Neural crest cell (in vitro differentiated cells): ENCODE measurements around the gene POU2F1. TPM values are rescaled to one million over a fixed set of nuclear protein-coding genes. Genes with fewer than 3 reads are reported as not detected.

ENCODE experiments used
- DNase-seq: peaks from one replicate; pipeline ENCODE4 v3.0.0; 2021; ENCODE audit warnings: low read depth, mixed read lengths, low spot score
- H3K27ac Mint-ChIP-seq: one replicate; pipeline ENCODE4 v1.8.0; 2021; ENCODE audit warnings: mild to moderate bottlenecking, mixed read lengths; ENCODE audit not compliant: unreplicated experiment
- H3K27me3 Mint-ChIP-seq: 2 replicates; pipeline ENCODE4 v1.8.0; 2021; ENCODE audit warnings: low read depth, mild to moderate bottlenecking, mixed read lengths
- H3K36me3 Mint-ChIP-seq: 2 replicates; pipeline ENCODE4 v1.8.0; 2021; ENCODE audit warnings: low read depth, mild to moderate bottlenecking, mixed read lengths
- H3K4me1 Mint-ChIP-seq: 2 replicates; pipeline ENCODE4 v1.8.0; 2021; ENCODE audit warnings: mixed read lengths
- H3K4me3 Mint-ChIP-seq: one replicate; pipeline ENCODE4 v1.8.0; 2021; ENCODE audit warnings: mild to moderate bottlenecking, mixed read lengths
- H3K9me3 Mint-ChIP-seq: 2 replicates; pipeline ENCODE4 v1.8.0; 2021; ENCODE audit warnings: mixed read lengths
- total RNA-seq: library from RNA; stranded (reverse); gene quantifications from 2 replicates; pipeline ENCODE4 v1.2.1, GENCODE V29; 2021
- TF ChIP-seq, protein P1 (sequence below): fragments of 200-600 bp; sonication (generic); conservative IDR thresholded peaks from 2 replicates; pipeline ENCODE4 v1.5.0; 2021; ENCODE audit warnings: antibody characterized with exemption, mild to moderate bottlenecking

Gene POU2F1
- total RNA-seq, 1 donor from 2014 or later: 40.1 TPM

DNA sequence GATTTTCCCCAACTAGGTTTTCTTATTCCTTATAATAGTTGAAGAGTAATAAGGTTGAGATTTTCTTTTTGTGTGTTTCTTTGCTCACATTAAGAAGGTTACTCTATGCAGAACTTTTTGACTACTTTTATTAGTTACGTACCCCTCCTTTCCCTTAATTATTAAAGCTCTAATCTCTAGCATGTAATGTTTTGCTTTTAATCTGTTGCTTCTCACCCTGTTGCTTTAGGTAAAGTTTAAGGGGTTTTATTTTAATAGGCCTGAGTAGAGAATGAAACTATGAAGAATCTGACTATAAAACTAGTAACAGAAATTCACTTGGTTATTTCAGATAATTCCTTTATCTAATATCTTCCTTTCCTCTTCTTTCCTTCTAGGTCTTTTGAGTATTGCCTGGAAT is 53.4 kb downstream of the POU2F1 start:
- DNase-seq: no peak
- H3K4me3 Mint-ChIP-seq: no peak overlapping the region
- H3K27ac Mint-ChIP-seq: no peak overlapping the region
- H3K9me3 Mint-ChIP-seq: no peaks in the 10 kb centered on the region
- no peaks in the 10 kb centered on the region for H3K36me3 Mint-ChIP-seq
- TF ChIP-seq, protein P1, sequence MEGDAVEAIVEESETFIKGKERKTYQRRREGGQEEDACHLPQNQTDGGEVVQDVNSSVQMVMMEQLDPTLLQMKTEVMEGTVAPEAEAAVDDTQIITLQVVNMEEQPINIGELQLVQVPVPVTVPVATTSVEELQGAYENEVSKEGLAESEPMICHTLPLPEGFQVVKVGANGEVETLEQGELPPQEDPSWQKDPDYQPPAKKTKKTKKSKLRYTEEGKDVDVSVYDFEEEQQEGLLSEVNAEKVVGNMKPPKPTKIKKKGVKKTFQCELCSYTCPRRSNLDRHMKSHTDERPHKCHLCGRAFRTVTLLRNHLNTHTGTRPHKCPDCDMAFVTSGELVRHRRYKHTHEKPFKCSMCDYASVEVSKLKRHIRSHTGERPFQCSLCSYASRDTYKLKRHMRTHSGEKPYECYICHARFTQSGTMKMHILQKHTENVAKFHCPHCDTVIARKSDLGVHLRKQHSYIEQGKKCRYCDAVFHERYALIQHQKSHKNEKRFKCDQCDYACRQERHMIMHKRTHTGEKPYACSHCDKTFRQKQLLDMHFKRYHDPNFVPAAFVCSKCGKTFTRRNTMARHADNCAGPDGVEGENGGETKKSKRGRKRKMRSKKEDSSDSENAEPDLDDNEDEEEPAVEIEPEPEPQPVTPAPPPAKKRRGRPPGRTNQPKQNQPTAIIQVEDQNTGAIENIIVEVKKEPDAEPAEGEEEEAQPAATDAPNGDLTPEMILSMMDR: no peak
- no peaks in the 10 kb centered on the region for H3K27me3 Mint-ChIP-seq
- peaks cover 44% of the 10 kb centered on the region for H3K4me1 Mint-ChIP-seq

DNA sequence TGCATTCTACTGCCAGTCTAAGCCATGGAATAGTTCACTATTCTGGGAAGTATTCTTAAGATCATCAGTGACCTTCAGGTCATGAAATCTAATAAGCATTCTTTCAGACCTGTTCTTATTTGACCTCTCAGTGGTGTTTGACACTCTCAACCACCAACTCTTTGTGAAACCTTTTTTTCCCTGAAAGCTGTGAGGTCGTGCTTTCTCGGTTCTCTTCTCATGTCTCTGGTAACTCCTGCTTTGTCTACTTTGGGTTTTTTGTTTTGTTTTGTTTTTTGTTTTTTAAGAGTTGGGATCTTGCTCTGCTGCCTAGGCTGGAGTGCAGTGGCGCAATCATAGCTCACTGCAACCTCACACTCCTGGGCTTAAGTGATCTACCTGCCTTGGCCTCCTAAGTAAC is 56.3 kb downstream of the POU2F1 start:
- TF ChIP-seq, protein P1: no peak
- Mint-ChIP-seq H3K27ac (peak overlapping the region; percentile 77), H3K36me3 (no peaks in the 10 kb centered on the region), H3K27me3 (no peaks in the 10 kb centered on the region), H3K4me1 (peaks cover 28% of the 10 kb centered on the region), H3K4me3 (no peak overlapping the region), H3K9me3 (no peaks in the 10 kb centered on the region)
- DNase-seq: no peak

DNA sequence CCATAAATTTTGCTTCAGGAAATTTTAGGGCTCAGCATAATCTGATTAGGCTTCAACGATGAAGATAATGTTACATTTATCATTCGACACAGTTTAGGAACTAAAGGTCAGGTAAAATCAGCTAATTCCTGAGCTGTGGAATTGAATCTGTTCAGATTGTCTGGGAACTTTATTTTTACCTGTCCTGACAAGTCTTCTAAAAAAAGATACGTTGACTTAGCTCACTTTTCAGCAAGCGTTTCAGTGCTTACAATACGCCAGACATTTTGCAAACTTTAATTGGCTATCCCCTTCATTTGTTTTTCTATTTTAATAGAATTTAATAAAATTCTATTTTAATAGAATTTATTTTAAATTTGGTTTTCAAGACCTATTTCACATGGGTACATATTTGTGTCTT is 57.8 kb downstream of the POU2F1 start:
- no peaks in the 10 kb centered on the region for H3K27me3 Mint-ChIP-seq
- no peak overlapping the region for H3K27ac Mint-ChIP-seq
- H3K4me1 Mint-ChIP-seq: peaks cover 18% of the 10 kb centered on the region
- no peak for DNase-seq
- no peak overlapping the region for H3K4me3 Mint-ChIP-seq
- peaks cover 3% of the 10 kb centered on the region for H3K36me3 Mint-ChIP-seq
- H3K9me3 Mint-ChIP-seq: peaks cover 4% of the 10 kb centered on the region
- TF ChIP-seq, protein P1: no peak

DNA sequence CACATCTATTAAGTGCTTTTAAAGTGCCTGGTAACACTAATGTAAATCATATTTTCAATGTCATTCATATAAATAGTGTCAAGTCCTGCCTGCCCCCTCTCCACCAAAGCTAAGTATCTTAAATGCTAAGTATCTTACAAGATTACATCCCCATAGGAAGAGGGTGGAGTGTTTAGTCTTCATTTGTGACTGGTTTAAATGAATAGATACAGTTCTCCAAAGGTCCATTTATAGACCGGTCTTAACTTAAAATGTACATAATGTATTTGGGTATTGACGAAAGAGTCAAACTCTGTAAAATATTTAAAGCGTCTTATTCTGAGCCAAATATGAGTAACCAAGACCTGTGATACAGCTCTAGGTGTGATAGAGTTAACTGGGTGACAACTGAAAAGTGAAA is 60.2 kb downstream of the POU2F1 start:
- Mint-ChIP-seq H3K27ac (no peak overlapping the region), H3K9me3 (peaks cover 4% of the 10 kb centered on the region), H3K36me3 (peaks cover 3% of the 10 kb centered on the region), H3K27me3 (no peaks in the 10 kb centered on the region), H3K4me3 (no peak overlapping the region), H3K4me1 (peaks cover 15% of the 10 kb centered on the region)
- DNase-seq: no peak
- TF ChIP-seq, protein P1: no peak

DNA sequence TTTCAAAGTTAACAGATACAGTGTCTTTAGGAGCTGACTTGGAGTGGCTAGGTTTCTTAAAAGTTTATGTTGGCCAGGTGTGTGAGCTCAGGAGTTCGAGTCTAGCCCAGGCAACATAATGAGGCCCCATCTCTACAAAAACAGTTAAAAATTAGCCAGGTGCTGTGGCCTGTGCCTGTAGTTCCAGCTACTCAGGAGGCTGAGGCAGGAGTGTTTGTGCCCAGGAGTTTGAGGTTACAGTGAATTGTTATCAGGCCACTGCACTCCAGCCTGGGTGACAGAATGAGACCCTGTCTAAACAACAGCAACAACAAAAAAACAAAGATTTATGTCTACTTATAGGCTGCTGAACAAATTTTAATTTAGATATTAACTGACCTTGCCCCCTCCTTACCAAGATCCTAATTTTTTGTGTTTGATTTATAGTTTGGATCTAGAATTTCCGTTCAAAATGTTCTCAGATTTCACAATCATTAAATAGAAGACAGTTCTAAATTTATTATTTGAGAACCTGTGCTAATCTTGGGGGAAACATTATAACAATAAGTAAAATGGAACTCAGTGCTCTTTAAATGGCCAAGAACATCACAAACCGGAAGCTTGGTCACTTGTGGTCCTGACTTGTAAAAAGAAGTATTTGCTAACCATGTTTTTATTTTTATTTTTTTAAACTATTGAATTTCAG is 67.8 kb downstream of the POU2F1 start:
- H3K4me1 Mint-ChIP-seq: peaks cover 6% of the 10 kb centered on the region
- no peak for DNase-seq
- H3K27ac Mint-ChIP-seq: no peak overlapping the region
- peaks cover 5% of the 10 kb centered on the region for H3K36me3 Mint-ChIP-seq
- no peaks in the 10 kb centered on the region for H3K27me3 Mint-ChIP-seq
- TF ChIP-seq, protein P1: no peak
- H3K4me3 Mint-ChIP-seq: no peak overlapping the region
- H3K9me3 Mint-ChIP-seq: peaks cover 3% of the 10 kb centered on the region
